ENCODE results near the gene S100A12. TPM values are rescaled to one million over a fixed set of nuclear protein-coding genes. Genes with fewer than 3 reads are reported as not detected.

S100A12 gene
- total and polyA plus RNA-seq, 4 experiments from 2014 or later, result 0.95 TPM; not detected in 3

DNA sequence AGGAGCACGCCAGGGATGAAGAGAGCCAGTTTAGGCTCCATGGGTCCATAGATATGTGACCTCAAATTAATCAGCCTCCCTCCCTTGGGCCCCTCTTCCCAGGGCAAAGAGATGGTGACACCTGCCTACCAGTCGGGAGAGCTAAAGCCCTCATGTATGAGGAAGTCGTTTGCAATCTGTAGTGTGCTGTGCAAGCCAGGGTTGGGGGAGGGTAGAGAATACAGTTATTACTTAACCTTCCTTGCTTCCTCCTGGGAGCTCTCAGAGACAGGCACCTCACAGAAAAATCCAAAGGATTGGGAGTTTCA lies 30.7 kb downstream of the S100A12 start:
- Mint-ChIP-seq H3K4me3 (peak overlapping the region in 2 of 8 donors; percentile 20 to 70), H3K27me3 (peaks cover 16 to 18% of the 10 kb centered on the region in 2 donors), H3K4me1 (peaks cover 24 to 59% (median 39%) of the 10 kb centered on the region in 4 donors), H3K9me3 (no peaks in the 10 kb centered on the region), H3K27ac (peak overlapping the region in 1 of 7 donors; percentile 65), H3K36me3 (no peaks in the 10 kb centered on the region)
- Histone ChIP-seq H3K27ac (ENCODE audit: low read depth, low read length) (no peak overlapping the region), H3K4me1 (ENCODE audit: insufficient read depth, low read length) (peaks cover 46% of the 10 kb centered on the region), H3K36me3 (ENCODE audit: insufficient read depth, low read length) (no peaks in the 10 kb centered on the region), H3K27me3 (ENCODE audit: insufficient read depth, low read length) (no peaks in the 10 kb centered on the region), H3K4me3 (ENCODE audit: low read length in 2 of 2) (no peak overlapping the region), H3K9me3 (ENCODE audit: control insufficient read depth in 1 of 2, low read length in 2 of 2) (no peaks in the 10 kb centered on the region)
- POLR2A ChIA-PET (ENCODE audit: partially characterized antibody), result no interaction called here
- CTCF ChIA-PET (ENCODE audit: partially characterized antibody), result interaction anchor here (1.4 to 4.0 kb wide), 2 partner anchors 8 to 11 kb away, joined by 3 to 24 read pairs; no protein-coding TSS in a partner anchor
- intact Hi-C loops (cut with micrococcal nuclease), result no loop called here
- DNase-seq, result no peak

DNA sequence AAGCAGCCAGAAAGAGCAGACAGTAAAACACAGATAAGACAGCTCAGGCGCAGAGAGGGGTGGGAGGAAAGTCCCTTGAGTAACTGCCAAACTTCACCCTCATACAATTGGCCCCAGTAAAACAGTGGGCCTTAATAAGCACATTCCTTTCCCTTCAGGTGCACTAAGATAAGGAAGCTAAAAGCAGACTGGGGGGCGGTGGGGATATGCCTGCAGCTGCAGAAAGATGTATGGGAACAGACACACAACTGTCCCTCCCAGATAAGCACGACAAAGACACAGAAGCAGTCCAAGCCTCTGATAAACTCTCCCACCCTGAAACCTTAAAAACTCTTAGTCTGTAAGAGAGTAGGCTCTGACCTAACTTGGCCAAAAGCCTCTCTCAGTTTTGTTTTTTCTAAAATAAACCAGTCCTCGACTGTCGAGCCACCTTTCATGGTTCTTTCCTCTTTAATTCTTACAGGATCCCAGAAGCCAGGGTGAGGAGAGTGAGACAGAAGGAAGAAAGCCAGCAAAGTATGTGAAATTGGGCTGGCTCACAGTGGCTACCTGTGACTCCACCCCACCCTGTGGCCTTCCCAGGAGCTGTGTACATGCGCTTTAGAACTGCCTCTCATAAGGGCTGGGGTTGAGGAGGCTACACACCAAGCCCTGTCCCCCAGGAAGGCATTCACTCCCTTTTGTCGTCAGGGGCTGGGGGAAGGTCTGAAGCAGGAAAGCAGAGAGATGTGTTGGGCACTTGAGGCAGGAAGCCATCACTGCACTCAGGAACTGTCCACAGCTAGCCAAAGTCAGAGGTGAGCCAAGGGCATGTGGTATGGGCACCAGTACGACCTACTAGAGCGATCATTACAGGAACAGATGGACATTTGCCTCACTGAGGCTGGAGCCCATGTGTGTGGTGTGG lies 31.4 kb downstream of the S100A12 start:
- DNase-seq, result no peak
- Mint-ChIP-seq H3K4me3 (peak overlapping the region in 3 of 8 donors; percentile 20 to 70 (median 26)), H3K27ac (peak overlapping the region in 1 of 7 donors; percentile 65), H3K9me3 (no peaks in the 10 kb centered on the region), H3K4me1 (peaks cover 26 to 65% (median 45%) of the 10 kb centered on the region in 4 donors), H3K36me3 (no peaks in the 10 kb centered on the region), H3K27me3 (peaks cover 12 to 16% of the 10 kb centered on the region in 2 donors)
- Histone ChIP-seq H3K4me1 (ENCODE audit: insufficient read depth, low read length) (peaks cover 52% of the 10 kb centered on the region), H3K4me3 (ENCODE audit: low read length in 2 of 2) (no peak overlapping the region), H3K9me3 (ENCODE audit: control insufficient read depth in 1 of 2, low read length in 2 of 2) (no peaks in the 10 kb centered on the region), H3K36me3 (ENCODE audit: insufficient read depth, low read length) (no peaks in the 10 kb centered on the region), H3K27me3 (ENCODE audit: insufficient read depth, low read length) (no peaks in the 10 kb centered on the region), H3K27ac (ENCODE audit: low read depth, low read length) (no peak overlapping the region)
- CTCF ChIA-PET (ENCODE audit: partially characterized antibody), result interaction anchor here (1.4 to 4.0 kb wide), 2 partner anchors 9 to 12 kb away, joined by 3 to 24 read pairs; no protein-coding TSS in a partner anchor
- intact Hi-C loops (cut with micrococcal nuclease), result no loop called here
- POLR2A ChIA-PET (ENCODE audit: partially characterized antibody), result no interaction called here

DNA sequence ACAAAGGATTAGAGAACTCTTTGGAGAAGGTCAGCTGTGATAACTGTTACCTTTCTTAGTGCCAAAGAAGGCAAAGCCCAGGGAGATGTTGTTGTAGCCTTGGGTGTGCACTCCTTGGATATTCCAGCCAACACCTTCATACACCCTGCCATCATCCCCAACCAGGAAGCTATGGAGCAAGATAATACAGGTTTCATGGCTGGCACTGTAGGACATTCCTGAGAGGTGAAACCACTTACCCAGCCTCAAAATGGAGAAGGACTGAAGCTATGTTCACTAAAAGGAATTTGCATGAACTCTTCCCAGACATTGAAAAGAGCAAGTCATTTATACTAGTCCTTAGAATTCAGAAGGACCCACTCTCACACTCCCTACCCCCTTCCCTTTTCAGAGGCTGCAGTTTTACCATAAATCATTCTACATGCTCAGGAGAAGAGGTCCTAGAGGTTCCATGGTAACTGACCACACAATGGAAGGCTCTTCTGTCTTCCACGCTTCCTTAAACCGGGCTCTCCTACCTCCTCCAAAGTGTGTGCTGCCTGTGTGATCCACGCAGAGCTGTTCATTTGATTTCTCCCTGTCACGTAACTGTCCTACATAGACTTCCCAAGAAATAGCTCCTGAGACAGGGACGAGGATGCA lies 32.3 kb downstream of the S100A12 start:
- H3K4me1 Mint-ChIP-seq, result peaks cover 27 to 70% (median 51%) of the 10 kb centered on the region in 4 donors
- Histone ChIP-seq H3K27me3 (ENCODE audit: insufficient read depth, low read length) (no peaks in the 10 kb centered on the region), H3K36me3 (ENCODE audit: insufficient read depth, low read length) (no peaks in the 10 kb centered on the region), H3K4me3 (ENCODE audit: low read length in 2 of 2) (no peak overlapping the region), H3K4me1 (ENCODE audit: insufficient read depth, low read length) (peaks cover 56% of the 10 kb centered on the region), H3K27ac (ENCODE audit: low read depth, low read length) (no peak overlapping the region), H3K9me3 (ENCODE audit: control insufficient read depth in 1 of 2, low read length in 2 of 2) (no peaks in the 10 kb centered on the region)
- H3K27ac Mint-ChIP-seq, result no peak overlapping the region
- ChIA-PET POLR2A (ENCODE audit: partially characterized antibody) (no interaction called here), CTCF (ENCODE audit: partially characterized antibody) (interaction anchor here (1.4 to 4.0 kb wide), 2 partner anchors 10 to 12 kb away, joined by 3 to 24 read pairs; no protein-coding TSS in a partner anchor)
- H3K9me3 Mint-ChIP-seq, result no peaks in the 10 kb centered on the region
- peaks cover 10 to 18% of the 10 kb centered on the region in 2 donors for H3K27me3 Mint-ChIP-seq
- DNase-seq, result no peak
- peak overlapping the region in 1 of 8 donors; percentile 57 for H3K4me3 Mint-ChIP-seq
- H3K36me3 Mint-ChIP-seq, result no peaks in the 10 kb centered on the region
- intact Hi-C loops (cut with micrococcal nuclease), result no loop called here

DNA sequence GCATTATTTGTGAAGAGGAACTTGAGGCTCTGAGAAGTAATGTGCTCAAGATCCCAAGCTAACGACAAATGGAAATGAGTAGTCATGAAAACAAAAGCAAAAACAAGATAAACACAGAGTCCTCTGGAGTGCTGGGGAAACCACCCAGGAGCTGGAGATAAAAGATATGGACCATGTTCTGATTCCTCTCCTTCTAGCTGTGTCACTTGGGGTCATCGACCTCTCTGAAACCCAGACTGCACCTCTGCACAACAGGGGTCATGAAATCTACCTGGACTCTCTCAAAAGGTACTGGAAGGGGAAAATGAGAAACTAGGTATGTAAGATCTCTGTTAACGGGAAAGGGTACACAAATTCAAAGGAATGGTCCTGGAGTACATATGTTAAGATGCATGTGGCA lies 33.2 kb downstream of the S100A12 start:
- no peak for DNase-seq
- Histone ChIP-seq H3K36me3 (ENCODE audit: insufficient read depth, low read length) (no peaks in the 10 kb centered on the region), H3K27ac (ENCODE audit: low read depth, low read length) (no peak overlapping the region), H3K4me1 (ENCODE audit: insufficient read depth, low read length) (peaks cover 56% of the 10 kb centered on the region), H3K27me3 (ENCODE audit: insufficient read depth, low read length) (no peaks in the 10 kb centered on the region), H3K4me3 (ENCODE audit: low read length in 2 of 2) (no peak overlapping the region), H3K9me3 (ENCODE audit: control insufficient read depth in 1 of 2, low read length in 2 of 2) (no peaks in the 10 kb centered on the region)
- peaks cover 29 to 70% (median 52%) of the 10 kb centered on the region in 4 donors for H3K4me1 Mint-ChIP-seq
- intact Hi-C loops (cut with micrococcal nuclease), result no loop called here
- CTCF ChIA-PET (ENCODE audit: partially characterized antibody), result interaction anchor here (4.0 kb wide), 1 partner anchor 11 kb away, joined by 24 read pairs; no protein-coding TSS in a partner anchor
- H3K4me3 Mint-ChIP-seq, result no peak overlapping the region
- POLR2A ChIA-PET (ENCODE audit: partially characterized antibody), result no interaction called here
- no peaks in the 10 kb centered on the region for H3K9me3 Mint-ChIP-seq
- no peaks in the 10 kb centered on the region for H3K36me3 Mint-ChIP-seq
- peaks cover 5 to 19% of the 10 kb centered on the region in 2 donors for H3K27me3 Mint-ChIP-seq
- no peak overlapping the region for H3K27ac Mint-ChIP-seq

DNA sequence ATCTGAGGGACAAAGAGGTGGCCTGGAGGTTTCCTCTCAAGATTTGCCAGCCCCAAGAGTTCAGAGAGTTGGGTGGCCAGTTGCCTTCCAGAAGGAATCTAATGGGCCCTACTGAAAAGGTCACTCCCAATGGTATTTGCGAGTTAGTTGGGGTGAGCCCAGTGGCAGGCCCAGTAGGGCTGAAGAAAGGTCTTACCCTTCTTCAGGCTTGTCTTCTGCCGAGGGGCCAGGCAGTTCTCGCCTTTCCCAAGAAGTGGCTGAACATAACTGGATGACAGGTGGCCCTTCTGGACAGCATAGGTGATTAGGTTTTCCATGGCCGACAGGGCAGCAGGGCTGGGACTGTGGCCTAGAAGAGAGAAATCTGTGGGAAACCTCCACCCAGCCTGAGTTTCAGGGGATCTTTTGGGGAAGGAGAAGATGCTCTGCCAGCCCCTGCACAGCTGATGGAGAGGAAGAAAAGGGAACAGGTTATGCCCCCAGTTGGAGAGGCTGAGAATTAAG lies 33.9 kb downstream of the S100A12 start:
- no peak overlapping the region for H3K4me3 ChIP-seq (ENCODE audit: low read length in 2 of 2)
- DNase-seq, result no peak
- intact Hi-C loops (cut with micrococcal nuclease), result no loop called here
- Mint-ChIP-seq H3K4me3 (no peak overlapping the region), H3K4me1 (peaks cover 28 to 65% (median 49%) of the 10 kb centered on the region in 4 donors), H3K27me3 (peaks cover 5 to 16% of the 10 kb centered on the region in 2 donors), H3K27ac (no peak overlapping the region), H3K36me3 (no peaks in the 10 kb centered on the region), H3K9me3 (no peaks in the 10 kb centered on the region)
- no peak overlapping the region for H3K27ac ChIP-seq (ENCODE audit: low read depth, low read length)
- H3K4me1 ChIP-seq (ENCODE audit: insufficient read depth, low read length), result peaks cover 54% of the 10 kb centered on the region
- H3K9me3 ChIP-seq (ENCODE audit: control insufficient read depth in 1 of 2, low read length in 2 of 2), result no peaks in the 10 kb centered on the region
- H3K36me3 ChIP-seq (ENCODE audit: insufficient read depth, low read length), result no peaks in the 10 kb centered on the region
- H3K27me3 ChIP-seq (ENCODE audit: insufficient read depth, low read length), result no peaks in the 10 kb centered on the region
- CTCF ChIA-PET (ENCODE audit: partially characterized antibody), result interaction anchor here (4.0 kb wide), 1 partner anchor 12 kb away, joined by 24 read pairs; no protein-coding TSS in a partner anchor
- POLR2A ChIA-PET (ENCODE audit: partially characterized antibody), result no interaction called here

DNA sequence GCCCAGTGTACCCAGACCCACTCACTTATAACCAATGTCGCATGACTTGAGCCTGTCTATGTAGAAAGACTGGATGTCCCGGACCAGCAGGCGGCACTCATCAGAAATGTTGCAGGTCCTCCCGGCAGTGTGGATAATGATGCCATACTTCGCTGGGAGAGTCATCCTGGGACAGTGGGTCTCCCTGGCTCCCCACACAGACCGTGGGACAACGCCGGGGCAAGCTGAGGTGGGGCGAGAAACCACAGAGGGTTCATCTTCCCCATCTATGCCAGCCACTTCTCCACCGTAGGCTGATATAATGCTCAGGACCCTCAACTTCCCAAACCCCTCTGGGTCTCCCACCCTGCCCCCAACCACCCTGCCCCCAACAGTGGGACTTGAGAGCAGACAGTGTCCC lies 35.1 kb downstream of the S100A12 start:
- no peaks in the 10 kb centered on the region for H3K27me3 ChIP-seq (ENCODE audit: insufficient read depth, low read length)
- no peak overlapping the region for H3K27ac ChIP-seq (ENCODE audit: low read depth, low read length)
- DNase-seq, result no peak
- Mint-ChIP-seq H3K4me1 (peaks cover 20 to 54% (median 38%) of the 10 kb centered on the region in 4 donors), H3K27ac (peak overlapping the region in 1 of 7 donors; percentile 67), H3K36me3 (no peaks in the 10 kb centered on the region), H3K4me3 (peak overlapping the region in 2 of 8 donors; percentile 59 to 73), H3K9me3 (no peaks in the 10 kb centered on the region), H3K27me3 (peaks cover 0 to 19% of the 10 kb centered on the region in 2 donors)
- POLR2A ChIA-PET (ENCODE audit: partially characterized antibody), result no interaction called here
- H3K36me3 ChIP-seq (ENCODE audit: insufficient read depth, low read length), result no peaks in the 10 kb centered on the region
- intact Hi-C loops (cut with micrococcal nuclease), result no loop called here
- H3K4me1 ChIP-seq (ENCODE audit: insufficient read depth, low read length), result peaks cover 42% of the 10 kb centered on the region
- CTCF ChIA-PET (ENCODE audit: partially characterized antibody), result interaction anchor here (0.6 kb wide), 1 partner anchor 12 kb away, joined by 3 read pairs; no protein-coding TSS in a partner anchor
- no peak overlapping the region for H3K4me3 ChIP-seq (ENCODE audit: low read length in 2 of 2)
- no peaks in the 10 kb centered on the region for H3K9me3 ChIP-seq (ENCODE audit: control insufficient read depth in 1 of 2, low read length in 2 of 2)

DNA sequence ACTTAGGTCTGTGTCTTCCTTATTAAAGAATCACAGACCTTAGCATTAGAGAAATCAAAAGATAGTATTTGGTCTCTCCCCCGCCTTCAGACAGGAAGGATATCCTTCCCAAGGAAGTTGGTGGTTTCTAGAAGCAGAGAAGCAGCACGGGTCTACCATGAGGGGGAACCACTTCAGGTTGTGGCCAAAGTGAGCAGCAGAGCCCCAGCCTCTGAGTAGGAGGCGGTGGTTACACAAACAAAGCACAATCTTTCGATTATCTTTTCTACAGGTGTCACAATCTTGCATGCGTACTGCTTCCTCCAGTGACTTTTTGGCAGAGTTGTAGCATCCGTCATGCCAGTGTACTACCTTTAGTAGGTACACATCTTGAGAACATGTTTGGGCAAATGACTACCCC lies 35.6 kb downstream of the S100A12 start:
- ChIA-PET CTCF (ENCODE audit: partially characterized antibody) (no interaction called here), POLR2A (ENCODE audit: partially characterized antibody) (no interaction called here)
- Mint-ChIP-seq H3K27me3 (peaks cover 0 to 19% of the 10 kb centered on the region in 2 donors), H3K4me3 (peak overlapping the region in 5 of 8 donors; percentile 43 to 73 (median 70)), H3K9me3 (no peaks in the 10 kb centered on the region), H3K36me3 (no peaks in the 10 kb centered on the region), H3K4me1 (peaks cover 19 to 48% (median 35%) of the 10 kb centered on the region in 4 donors), H3K27ac (peak overlapping the region in 3 of 7 donors; percentile 21 to 67 (median 29))
- no peaks in the 10 kb centered on the region for H3K9me3 ChIP-seq (ENCODE audit: control insufficient read depth in 1 of 2, low read length in 2 of 2)
- H3K36me3 ChIP-seq (ENCODE audit: insufficient read depth, low read length), result no peaks in the 10 kb centered on the region
- no peak overlapping the region for H3K27ac ChIP-seq (ENCODE audit: low read depth, low read length)
- DNase-seq, result peak in 2 of 5 donors; percentile 7 to 17
- intact Hi-C loops (cut with micrococcal nuclease), result no loop called here
- H3K4me1 ChIP-seq (ENCODE audit: insufficient read depth, low read length), result peaks cover 37% of the 10 kb centered on the region
- no peaks in the 10 kb centered on the region for H3K27me3 ChIP-seq (ENCODE audit: insufficient read depth, low read length)
- H3K4me3 ChIP-seq (ENCODE audit: low read length in 2 of 2), result no peak overlapping the region

Measured in CD4-positive, alpha-beta memory T cell (primary cell).